SK-N-MC (cell line): ENCODE results near the gene KCNJ9.

Source experiments
- EZH2 ChIP-seq: fragments of 200-600 bp; sonication (generic); IDR thresholded peaks from one replicate; pipeline ENCODE4 v1.6.1; 2017; ENCODE audit warnings: antibody characterized with exemption
- POLR2AphosphoS5 ChIP-seq: IDR thresholded peaks from 2 replicates; pipeline ENCODE4 v1.6.1; 2012; ENCODE audit warnings: mild to moderate bottlenecking, low read depth, low read length, borderline replicate concordance

GRCh38 chr1:160118928-160119327 is 37.6 kb downstream of the KCNJ9 start:
- TF ChIP-seq POLR2AphosphoS5 (no peak), EZH2 (no peak)
